ENCODE measurements around the gene UNC5CL. TPM values are rescaled to one million over a fixed set of nuclear protein-coding genes. Genes with fewer than 3 reads are reported as not detected.

UNC5CL gene
- total RNA-seq, 1 experiment from 2014 or later = 10.6 TPM

DNA sequence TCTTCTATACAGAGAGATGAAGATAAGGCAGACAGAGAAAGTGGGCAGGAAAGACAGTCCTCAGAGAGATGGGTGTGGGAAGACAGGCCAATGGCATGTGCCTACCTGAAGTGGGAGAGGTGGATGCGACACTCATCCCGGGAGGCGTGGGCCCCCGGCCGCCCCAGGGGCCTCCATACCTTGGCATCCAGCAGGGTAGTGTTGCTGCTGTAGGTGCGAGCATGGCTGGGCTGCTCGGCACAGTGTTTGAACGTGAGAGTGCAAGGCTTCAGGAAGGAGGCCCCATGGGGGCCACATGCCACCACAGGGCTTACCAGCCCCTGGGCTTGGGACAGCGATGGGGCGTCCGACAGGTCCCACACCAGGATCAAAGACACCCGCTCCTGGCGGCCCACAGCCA, 5.2 kb downstream of the UNC5CL start:
- H3K4me1 Mint-ChIP-seq (ENCODE audit: low read depth, unreplicated experiment) = peaks cover 40% of the 10 kb centered on the region
- no TSS peak for BruUV-seq (replicated peaks)
- H3K36me3 Mint-ChIP-seq (ENCODE audit: insufficient read depth, unreplicated experiment) = peaks cover 10% of the 10 kb centered on the region
- CTCF ChIA-PET = no interaction called here
- TF ChIP-seq, protein P1, sequence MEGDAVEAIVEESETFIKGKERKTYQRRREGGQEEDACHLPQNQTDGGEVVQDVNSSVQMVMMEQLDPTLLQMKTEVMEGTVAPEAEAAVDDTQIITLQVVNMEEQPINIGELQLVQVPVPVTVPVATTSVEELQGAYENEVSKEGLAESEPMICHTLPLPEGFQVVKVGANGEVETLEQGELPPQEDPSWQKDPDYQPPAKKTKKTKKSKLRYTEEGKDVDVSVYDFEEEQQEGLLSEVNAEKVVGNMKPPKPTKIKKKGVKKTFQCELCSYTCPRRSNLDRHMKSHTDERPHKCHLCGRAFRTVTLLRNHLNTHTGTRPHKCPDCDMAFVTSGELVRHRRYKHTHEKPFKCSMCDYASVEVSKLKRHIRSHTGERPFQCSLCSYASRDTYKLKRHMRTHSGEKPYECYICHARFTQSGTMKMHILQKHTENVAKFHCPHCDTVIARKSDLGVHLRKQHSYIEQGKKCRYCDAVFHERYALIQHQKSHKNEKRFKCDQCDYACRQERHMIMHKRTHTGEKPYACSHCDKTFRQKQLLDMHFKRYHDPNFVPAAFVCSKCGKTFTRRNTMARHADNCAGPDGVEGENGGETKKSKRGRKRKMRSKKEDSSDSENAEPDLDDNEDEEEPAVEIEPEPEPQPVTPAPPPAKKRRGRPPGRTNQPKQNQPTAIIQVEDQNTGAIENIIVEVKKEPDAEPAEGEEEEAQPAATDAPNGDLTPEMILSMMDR (IDR thresholded peaks at IDR 0.05; ENCODE audit: unreplicated experiment) = no peak
- H3K9me3 Mint-ChIP-seq (ENCODE audit: low read depth, unreplicated experiment) = no peaks in the 10 kb centered on the region
- no peak overlapping the region for H3K4me3 Mint-ChIP-seq (ENCODE audit: low read depth, unreplicated experiment)
- H3K27ac Mint-ChIP-seq (ENCODE audit: unreplicated experiment) = no peak overlapping the region
- intact Hi-C loops (cut with micrococcal nuclease; ENCODE audit: unreplicated experiment) = no loop called here
- DNase-seq = no peak
- no peaks in the 10 kb centered on the region for H3K27me3 Mint-ChIP-seq (ENCODE audit: unreplicated experiment)

DNA sequence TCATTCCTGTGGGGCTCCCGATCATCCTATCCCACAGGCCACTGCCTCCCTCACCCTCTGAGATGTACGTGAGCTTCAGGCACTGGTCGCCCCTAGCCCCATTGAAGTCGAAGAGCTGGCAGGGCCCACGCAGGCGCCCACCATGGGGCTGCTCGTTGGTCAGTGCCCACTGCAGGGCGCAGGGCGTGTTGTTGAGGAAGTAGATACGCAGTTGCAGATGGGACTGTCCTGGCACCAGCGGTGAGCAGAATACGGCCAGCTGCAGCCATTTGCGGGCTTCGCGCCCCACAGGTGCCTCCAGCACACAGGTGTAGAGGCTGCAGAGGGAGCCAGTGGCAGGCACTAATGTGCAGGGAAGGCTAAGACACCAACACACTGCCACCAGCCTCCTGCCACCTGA, 6.2 kb downstream of the UNC5CL start:
- TF ChIP-seq, protein P1 (IDR thresholded peaks at IDR 0.05; ENCODE audit: unreplicated experiment) = no peak
- Mint-ChIP-seq H3K27ac (ENCODE audit: unreplicated experiment) (no peak overlapping the region), H3K4me3 (ENCODE audit: low read depth, unreplicated experiment) (no peak overlapping the region), H3K36me3 (ENCODE audit: insufficient read depth, unreplicated experiment) (peaks cover 8% of the 10 kb centered on the region), H3K27me3 (ENCODE audit: unreplicated experiment) (no peaks in the 10 kb centered on the region), H3K9me3 (ENCODE audit: low read depth, unreplicated experiment) (no peaks in the 10 kb centered on the region), H3K4me1 (ENCODE audit: low read depth, unreplicated experiment) (peaks cover 37% of the 10 kb centered on the region)
- BruUV-seq (replicated peaks) = no TSS peak
- no peak for DNase-seq
- CTCF ChIA-PET = interaction anchor here (0.7 kb wide), 1 partner anchor 680 kb away, joined by 3 read pairs; no protein-coding TSS in a partner anchor
- intact Hi-C loops (cut with micrococcal nuclease; ENCODE audit: unreplicated experiment) = no loop called here

DNA sequence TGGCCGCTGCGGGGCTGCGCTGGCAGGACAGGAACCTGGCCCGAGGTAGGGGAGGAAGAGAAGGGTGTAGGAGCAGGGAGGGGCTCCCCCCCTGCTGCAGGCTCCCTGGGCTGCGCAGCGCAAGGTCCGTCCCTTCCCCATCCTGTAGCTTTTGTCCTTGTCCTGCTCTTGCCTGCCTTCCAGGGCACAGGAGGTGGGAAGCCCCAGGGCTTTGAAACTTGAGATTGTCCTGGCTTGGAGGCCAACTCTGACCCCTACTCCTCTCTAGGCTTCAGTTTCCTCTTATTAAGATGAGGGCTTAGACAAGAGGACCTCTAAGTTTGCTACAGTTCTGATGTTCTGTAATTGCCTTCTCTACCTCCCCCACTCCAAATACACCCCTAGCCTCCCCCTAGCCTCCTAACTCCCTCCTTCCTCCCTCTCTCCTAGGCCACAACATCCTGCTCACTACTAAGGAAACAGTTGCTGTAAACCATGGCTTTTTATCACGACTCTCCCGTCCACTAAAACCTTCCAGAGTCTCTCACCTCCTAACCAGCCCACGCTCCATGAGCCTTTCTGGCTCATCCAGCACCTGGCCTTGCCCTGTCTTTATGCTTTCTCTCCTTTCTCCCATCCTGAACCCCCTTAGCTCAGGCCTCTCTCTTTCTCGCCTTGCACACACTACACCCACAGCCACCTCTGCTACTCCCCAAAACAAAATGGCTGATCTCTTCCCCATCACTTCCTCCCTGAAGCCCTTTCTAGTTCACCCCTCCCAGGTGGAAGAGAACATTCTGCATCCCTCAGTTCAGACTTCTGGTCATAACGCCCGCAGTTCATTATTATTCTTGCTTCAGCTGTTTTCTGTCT, 10.2 kb downstream of the UNC5CL start:
- no peak overlapping the region for H3K4me3 Mint-ChIP-seq (ENCODE audit: low read depth, unreplicated experiment)
- no peak for DNase-seq
- no peaks in the 10 kb centered on the region for H3K27me3 Mint-ChIP-seq (ENCODE audit: unreplicated experiment)
- peaks cover 17% of the 10 kb centered on the region for H3K4me1 Mint-ChIP-seq (ENCODE audit: low read depth, unreplicated experiment)
- CTCF ChIA-PET = interaction anchor here (0.6 to 1.5 kb wide), 12 partner anchors 7 to 153 kb away, joined by 3 to 9 read pairs (median 4); partner anchors contain the start of gene UNC5CL
- intact Hi-C loops (cut with micrococcal nuclease; ENCODE audit: unreplicated experiment) = loop anchor here (1.0 to 5.0 kb wide), 3 partner anchors 22 to 701 kb away; no protein-coding TSS in a partner anchor
- BruUV-seq (replicated peaks) = no TSS peak
- no peaks in the 10 kb centered on the region for H3K36me3 Mint-ChIP-seq (ENCODE audit: insufficient read depth, unreplicated experiment)
- H3K27ac Mint-ChIP-seq (ENCODE audit: unreplicated experiment) = peak overlapping the region; percentile 1
- TF ChIP-seq, protein P1 (IDR thresholded peaks at IDR 0.05; ENCODE audit: unreplicated experiment) = no peak
- H3K9me3 Mint-ChIP-seq (ENCODE audit: low read depth, unreplicated experiment) = no peaks in the 10 kb centered on the region

DNA sequence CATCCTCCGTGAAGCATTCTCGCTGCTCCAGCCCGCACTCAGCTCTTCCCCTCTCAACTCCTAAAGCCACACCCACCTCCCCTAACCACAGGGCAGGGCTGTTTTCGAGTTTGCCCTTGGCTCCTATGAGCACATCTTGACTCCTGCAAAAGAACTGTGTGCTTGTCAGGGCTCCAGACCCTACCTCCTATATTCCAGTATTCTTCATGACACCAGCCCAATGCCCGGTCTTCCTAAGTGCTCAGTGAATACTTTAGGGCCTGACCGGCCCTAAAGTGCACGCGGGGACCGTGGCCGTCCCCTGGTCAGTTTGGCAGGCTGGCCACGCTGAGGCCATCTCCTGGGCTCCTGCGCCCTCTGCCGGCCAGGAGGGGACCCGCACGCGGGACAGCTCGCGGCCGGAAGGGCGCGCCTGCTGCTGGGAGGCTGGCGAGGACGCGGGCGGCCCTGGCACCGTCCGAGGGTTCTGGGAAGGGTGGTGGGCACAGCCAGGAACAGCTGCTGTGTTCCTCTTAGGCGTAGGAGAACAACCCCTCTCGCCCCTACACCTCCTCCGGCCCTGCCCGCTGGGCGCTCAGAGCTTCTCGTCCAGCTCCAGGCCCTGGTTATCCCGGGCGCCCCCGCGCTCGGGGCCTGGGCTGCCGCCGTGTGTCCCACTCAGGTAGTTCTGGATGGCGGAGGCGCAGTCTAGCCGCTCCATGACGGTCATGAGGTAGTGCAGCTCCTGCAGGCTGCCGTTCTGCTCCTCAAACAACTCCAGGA, 11.0 kb downstream of the UNC5CL start:
- peak; percentile 90 for DNase-seq
- TF ChIP-seq, protein P1 (IDR thresholded peaks at IDR 0.05; ENCODE audit: unreplicated experiment) = peak; percentile 97
- intact Hi-C loops (cut with micrococcal nuclease; ENCODE audit: unreplicated experiment) = loop anchor here (1.0 to 5.0 kb wide), 3 partner anchors 22 to 701 kb away; no protein-coding TSS in a partner anchor
- no peak overlapping the region for H3K4me3 Mint-ChIP-seq (ENCODE audit: low read depth, unreplicated experiment)
- H3K27me3 Mint-ChIP-seq (ENCODE audit: unreplicated experiment) = no peaks in the 10 kb centered on the region
- H3K9me3 Mint-ChIP-seq (ENCODE audit: low read depth, unreplicated experiment) = no peaks in the 10 kb centered on the region
- CTCF ChIA-PET = interaction anchor here (0.6 to 1.5 kb wide), 11 partner anchors 8 to 154 kb away, joined by 3 to 9 read pairs (median 5); partner anchors contain the start of gene UNC5CL
- BruUV-seq (replicated peaks) = no TSS peak
- H3K36me3 Mint-ChIP-seq (ENCODE audit: insufficient read depth, unreplicated experiment) = no peaks in the 10 kb centered on the region
- peaks cover 17% of the 10 kb centered on the region for H3K4me1 Mint-ChIP-seq (ENCODE audit: low read depth, unreplicated experiment)
- H3K27ac Mint-ChIP-seq (ENCODE audit: unreplicated experiment) = no peak overlapping the region
